HUES6 (cell line): Measurements from ENCODE around the gene CREBRF.
"Not testable (repeated sequence)": the region's sequence is repeated elsewhere in the genome, so short reads cannot be mapped to it uniquely, and the experiment has no call there.

Source experiments
- H3K27ac ChIP-seq: 2 replicates; pipeline ENCODE4 v1.7.0; 2013; ENCODE audit warnings: low read depth, mild to moderate bottlenecking, low read length, inconsistent platforms
- H3K27me3 ChIP-seq: 2 replicates; pipeline ENCODE4 v1.6.1; 2013; ENCODE audit warnings: low read length; ENCODE audit not compliant: control insufficient read depth, insufficient read depth
- H3K36me3 ChIP-seq: 2 replicates; pipeline ENCODE4 v1.6.1; 2013; ENCODE audit warnings: low read length; ENCODE audit not compliant: control insufficient read depth, insufficient read depth
- H3K4me1 ChIP-seq: 2 replicates; pipeline ENCODE4 v1.6.1; 2013; ENCODE audit warnings: low read length; ENCODE audit not compliant: control insufficient read depth, insufficient read depth
- H3K4me3 ChIP-seq: 2 replicates; pipeline ENCODE4 v1.5.1; 2013; ENCODE audit warnings: low read depth, low read length
- H3K9ac ChIP-seq: one replicate; pipeline ENCODE4 v1.6.1; 2013; ENCODE audit warnings: mild to moderate bottlenecking, low read length
- H3K9me3 ChIP-seq: 2 replicates; pipeline ENCODE4 v1.6.1; 2013; ENCODE audit warnings: low read depth, low read length; ENCODE audit not compliant: control insufficient read depth, insufficient read depth

The CREBRF gene

DNA sequence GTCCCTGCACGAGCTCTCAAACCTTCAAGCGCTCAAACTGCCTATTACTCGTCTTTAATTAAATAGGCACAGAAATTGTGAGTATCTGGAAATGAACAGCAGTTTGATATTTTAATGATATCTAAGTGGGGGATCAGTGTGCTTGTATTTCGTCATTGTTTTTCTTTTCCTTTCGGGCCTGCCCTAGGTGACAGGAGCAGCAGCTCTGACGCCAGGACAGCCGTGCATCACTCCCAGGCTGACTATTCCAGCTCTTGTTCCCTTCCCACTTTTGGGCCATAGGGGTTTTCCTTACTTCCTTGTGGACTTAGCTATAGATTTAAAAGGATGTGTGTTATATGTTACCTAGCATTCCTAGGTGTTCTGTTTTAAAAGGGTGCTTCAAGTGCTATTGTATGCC is 97.7 kb downstream of the CREBRF start:
- Histone ChIP-seq H3K27ac (no peak overlapping the region), H3K9me3 (no peaks in the 10 kb centered on the region), H3K27me3 (no peaks in the 10 kb centered on the region), H3K36me3 (peaks cover 32% of the 10 kb centered on the region), H3K4me1 (no peaks in the 10 kb centered on the region), H3K4me3 (no peak overlapping the region), H3K9ac (no peak overlapping the region)

- H3K4me3 ChIP-seq, H3K4me1 ChIP-seq, H3K9me3 ChIP-seq: not testable (repeated sequence)
Measured at GRCh38 chr5:173154619-173155018, 98.5 kb downstream of the CREBRF start.

GRCh38 chr5:173155912-173156311 is 99.8 kb downstream of the CREBRF start:
- Histone ChIP-seq H3K9me3 (no peaks in the 10 kb centered on the region), H3K27me3 (no peaks in the 10 kb centered on the region), H3K4me3 (no peak overlapping the region), H3K27ac (no peak overlapping the region), H3K9ac (no peak overlapping the region), H3K4me1 (no peaks in the 10 kb centered on the region), H3K36me3 (peaks cover 37% of the 10 kb centered on the region)

More at GRCh38 chr5:173154619-173155018, 98.5 kb downstream of the CREBRF start:
- not testable (repeated sequence) for H3K9ac ChIP-seq, H3K27me3 ChIP-seq, H3K27ac ChIP-seq
- H3K36me3 ChIP-seq = peaks cover 28% of the 10 kb centered on the region

GRCh38 chr5:173158366-173158765 is 102.2 kb downstream of the CREBRF start:
- Histone ChIP-seq H3K4me1 (no peaks in the 10 kb centered on the region), H3K9ac (no peak overlapping the region), H3K27me3 (no peaks in the 10 kb centered on the region), H3K27ac (no peak overlapping the region), H3K36me3 (peaks cover 34% of the 10 kb centered on the region), H3K9me3 (no peaks in the 10 kb centered on the region), H3K4me3 (no peak overlapping the region)

DNA sequence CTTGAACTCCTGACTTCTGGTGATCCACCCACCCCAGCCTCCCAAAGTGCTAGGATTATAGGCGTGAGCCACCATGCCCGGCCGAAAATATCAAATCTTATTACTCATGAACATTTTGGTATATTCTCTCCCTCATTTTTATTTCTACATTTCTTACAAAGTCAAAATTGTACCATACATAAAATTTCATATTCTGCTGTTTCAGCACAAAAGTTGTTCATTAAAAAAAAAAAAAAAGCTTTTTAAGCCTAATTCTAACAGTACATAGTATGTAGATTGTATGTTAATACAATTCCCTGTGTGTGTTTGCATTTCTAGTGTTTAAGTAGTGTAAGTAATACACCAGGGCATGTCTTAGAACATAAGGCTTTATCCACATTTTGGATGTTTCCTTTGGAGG is 103.1 kb downstream of the CREBRF start:
- no peaks in the 10 kb centered on the region for H3K4me1 ChIP-seq
- H3K27me3 ChIP-seq = no peaks in the 10 kb centered on the region
- no peak overlapping the region for H3K27ac ChIP-seq
- no peak overlapping the region for H3K9ac ChIP-seq
- peaks cover 34% of the 10 kb centered on the region for H3K36me3 ChIP-seq
- no peaks in the 10 kb centered on the region for H3K9me3 ChIP-seq
- H3K4me3 ChIP-seq = no peak overlapping the region

DNA sequence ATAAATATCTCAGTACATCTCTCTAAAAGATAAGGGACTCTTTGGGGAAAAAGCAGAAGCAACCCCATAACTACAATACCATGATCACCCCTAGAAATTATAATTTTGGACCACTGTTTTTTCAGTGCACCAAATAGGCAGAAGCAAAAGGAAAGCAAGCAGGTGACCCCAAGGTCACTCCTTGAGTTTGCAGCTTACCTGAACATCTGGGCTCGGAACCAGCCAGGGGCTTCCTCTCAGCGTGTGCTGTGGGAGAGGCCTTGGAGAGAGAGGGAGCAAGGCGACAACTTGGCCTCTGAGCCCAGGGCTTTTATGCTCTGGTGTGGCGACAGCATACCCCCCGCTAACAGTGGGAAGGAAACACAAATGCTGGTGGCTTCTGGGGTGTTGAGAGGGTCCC is 105.0 kb downstream of the CREBRF start:
- Histone ChIP-seq H3K27ac (no peak overlapping the region), H3K36me3 (peaks cover 25% of the 10 kb centered on the region), H3K4me1 (no peaks in the 10 kb centered on the region), H3K9me3 (no peaks in the 10 kb centered on the region), H3K4me3 (no peak overlapping the region), H3K27me3 (no peaks in the 10 kb centered on the region), H3K9ac (no peak overlapping the region)

DNA sequence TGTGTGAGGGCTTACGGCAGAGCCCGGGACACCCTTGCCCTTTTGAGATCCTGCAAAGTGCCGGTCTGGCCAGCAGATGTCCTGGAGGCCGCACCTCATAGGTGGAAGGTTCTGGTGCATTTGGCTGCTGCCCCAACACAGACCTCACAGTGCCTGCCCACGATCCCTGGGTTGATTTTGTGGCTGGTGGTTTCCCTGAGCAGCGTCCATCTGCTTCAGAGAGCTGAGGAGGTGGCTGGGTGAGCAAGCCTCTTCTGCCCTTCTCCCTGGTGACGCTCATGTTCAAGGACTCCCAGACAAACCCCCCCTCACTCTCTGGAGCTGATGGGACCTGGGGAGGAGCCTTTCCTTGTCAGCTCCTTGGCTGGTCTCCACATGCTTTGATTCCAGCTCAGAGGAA is 107.1 kb downstream of the CREBRF start:
- Histone ChIP-seq H3K27me3 (no peaks in the 10 kb centered on the region), H3K4me1 (no peaks in the 10 kb centered on the region), H3K9me3 (no peaks in the 10 kb centered on the region), H3K9ac (no peak overlapping the region), H3K4me3 (no peak overlapping the region), H3K27ac (no peak overlapping the region), H3K36me3 (peaks cover 18% of the 10 kb centered on the region)

DNA sequence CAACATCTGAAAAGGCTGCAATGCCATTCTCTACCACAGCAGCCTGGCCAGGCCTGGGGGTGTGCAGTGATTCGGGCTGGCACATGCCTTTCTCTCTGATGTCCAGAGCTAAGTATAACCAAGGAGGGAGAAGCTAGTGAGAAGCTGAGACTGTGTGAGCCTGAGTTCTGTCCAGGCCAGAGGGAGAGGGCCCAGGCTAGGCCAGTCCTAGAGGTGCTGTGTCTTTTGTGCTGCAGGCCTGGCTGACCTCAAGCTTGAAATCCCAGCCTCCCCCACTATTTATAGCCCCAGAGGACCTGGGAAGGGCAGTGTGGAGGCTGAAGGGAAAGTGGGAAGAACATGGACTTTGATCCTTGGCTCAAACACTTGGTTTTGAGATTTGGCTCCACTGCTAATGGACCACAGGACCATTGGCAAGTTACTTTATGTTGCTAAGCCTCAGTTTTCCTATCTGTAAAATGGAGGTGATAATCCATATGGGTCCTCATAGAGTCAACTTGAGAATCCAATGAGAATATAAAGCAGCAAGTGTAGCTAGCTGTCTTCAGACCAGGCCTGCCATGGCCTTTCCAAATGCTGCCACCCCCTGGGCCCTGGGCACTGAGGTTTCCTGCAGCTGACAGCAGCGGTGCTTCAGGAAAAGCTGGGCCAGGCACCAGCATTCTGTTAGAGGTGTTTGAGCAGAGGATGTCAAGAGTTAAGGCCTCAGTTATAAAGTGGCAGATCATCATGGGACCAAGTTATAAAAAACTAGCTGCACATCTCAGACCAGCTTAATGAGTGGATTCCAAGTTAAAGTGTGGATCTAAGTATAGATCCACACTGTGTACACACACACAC is 109.2 kb downstream of the CREBRF start:
- Histone ChIP-seq H3K27ac (no peak overlapping the region), H3K4me1 (no peaks in the 10 kb centered on the region), H3K36me3 (peaks cover 8% of the 10 kb centered on the region; the same call in 1 of the 2 replicates), H3K4me3 (no peak overlapping the region), H3K27me3 (no peaks in the 10 kb centered on the region), H3K9me3 (no peaks in the 10 kb centered on the region), H3K9ac (no peak overlapping the region)

DNA sequence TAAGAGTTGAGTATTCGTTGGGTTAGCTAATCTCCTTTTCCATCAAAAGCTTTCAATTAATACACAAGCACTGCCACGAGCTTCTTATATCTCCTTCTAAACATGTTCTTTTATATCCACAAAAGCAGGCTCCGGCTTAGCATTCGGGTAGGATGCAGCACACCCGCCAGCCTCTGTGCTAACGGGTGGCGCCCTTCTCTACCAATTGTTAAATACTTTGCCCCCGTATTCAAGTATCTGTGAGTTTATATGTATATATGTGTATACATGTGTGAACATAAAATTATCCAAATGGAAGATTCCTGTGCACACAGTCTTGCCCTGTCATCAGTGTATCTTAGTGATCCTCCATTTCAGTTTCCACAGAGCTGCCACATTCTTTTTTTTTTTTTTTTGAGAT is 116.0 kb downstream of the CREBRF start:
- no peak overlapping the region for H3K27ac ChIP-seq
- peaks cover 9% of the 10 kb centered on the region for H3K4me1 ChIP-seq
- H3K9me3 ChIP-seq = no peaks in the 10 kb centered on the region
- H3K9ac ChIP-seq = no peak overlapping the region
- no peaks in the 10 kb centered on the region for H3K27me3 ChIP-seq
- no peak overlapping the region for H3K4me3 ChIP-seq
- no peaks in the 10 kb centered on the region for H3K36me3 ChIP-seq

- Histone ChIP-seq H3K27me3 (peaks cover 2% of the 10 kb centered on the region; the same call in 1 of the 2 replicates), H3K4me3 (no peak overlapping the region), H3K4me1 (peaks cover 9% of the 10 kb centered on the region), H3K36me3 (no peaks in the 10 kb centered on the region), H3K27ac (no peak overlapping the region), H3K9ac (no peak overlapping the region), H3K9me3 (peaks cover 4% of the 10 kb centered on the region; the same call in 1 of the 2 replicates)
Measured at GRCh38 chr5:173175523-173175922, 119.4 kb downstream of the CREBRF start.

DNA sequence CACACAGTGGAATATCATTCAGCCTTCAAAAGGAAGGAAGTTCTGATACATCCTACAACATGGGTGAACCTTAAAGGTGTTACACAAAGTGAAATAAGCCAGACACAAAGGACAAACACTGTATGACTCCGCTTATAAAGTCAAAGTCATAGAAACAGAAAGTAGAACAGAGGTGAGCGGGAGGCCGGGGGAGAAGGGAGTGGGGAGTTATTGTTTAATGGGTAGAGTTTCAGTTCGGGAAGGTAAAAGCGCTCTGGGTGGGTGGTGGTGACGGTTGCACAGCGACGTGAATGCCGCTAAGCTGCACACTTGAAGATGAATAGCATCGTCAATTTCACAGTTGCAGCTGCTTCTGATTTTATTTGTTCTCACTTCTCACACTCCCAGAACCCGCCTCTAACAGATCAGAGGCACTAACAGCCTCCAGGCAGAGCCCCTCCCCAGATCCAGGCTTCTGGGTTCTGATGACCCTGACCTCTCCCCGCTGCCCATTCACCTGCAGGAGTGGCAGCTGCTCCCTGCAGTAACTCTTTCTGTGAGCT is 122.3 kb downstream of the CREBRF start:
- peaks cover 9% of the 10 kb centered on the region for H3K4me1 ChIP-seq
- H3K27me3 ChIP-seq = peaks cover 3% of the 10 kb centered on the region; the same call in 1 of the 2 replicates
- H3K9me3 ChIP-seq = peaks cover 4% of the 10 kb centered on the region; the same call in 1 of the 2 replicates
- H3K36me3 ChIP-seq = no peaks in the 10 kb centered on the region
- peak overlapping the region; percentile 11 for H3K9ac ChIP-seq
- H3K4me3 ChIP-seq = no peak overlapping the region
- H3K27ac ChIP-seq = no peak overlapping the region
